ENCODE data around the gene YTHDC2. TPM values are rescaled to one million over a fixed set of nuclear protein-coding genes. Genes with fewer than 3 reads are reported as not detected.

YTHDC2 gene
- total RNA-seq, 1 experiment from 2014 or later: 24.6 TPM

DNA sequence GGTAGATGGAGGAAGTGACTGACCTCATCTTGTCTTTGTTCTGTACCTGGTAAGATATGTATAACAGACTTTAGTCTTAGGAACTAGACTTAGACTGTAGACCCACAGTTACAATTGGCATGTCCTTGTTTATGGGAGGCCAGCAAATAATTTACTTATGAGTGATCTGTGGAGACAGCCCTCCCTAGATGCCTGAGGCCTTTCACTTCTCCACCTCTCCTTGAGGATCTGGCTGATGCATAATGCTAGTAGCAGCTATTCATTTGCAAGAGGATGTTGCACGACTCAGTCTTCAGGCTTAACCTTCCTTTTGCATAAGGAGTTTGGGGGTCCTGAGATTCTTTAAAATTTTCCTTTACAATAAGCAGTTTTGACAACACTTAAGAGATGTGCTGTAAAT lies 100.7 kb downstream of the YTHDC2 start:
- POLR2A ChIA-PET: no interaction called here
- Mint-ChIP-seq H3K9me3 (ENCODE audit: unreplicated experiment) (no peaks in the 10 kb centered on the region), H3K36me3 (ENCODE audit: insufficient read depth, unreplicated experiment) (no peaks in the 10 kb centered on the region), H3K27ac (ENCODE audit: low read depth, unreplicated experiment) (no peak overlapping the region), H3K4me1 (ENCODE audit: insufficient read depth, unreplicated experiment) (peaks cover 5% of the 10 kb centered on the region), H3K27me3 (ENCODE audit: insufficient read depth, unreplicated experiment) (peaks cover 21% of the 10 kb centered on the region), H3K4me3 (ENCODE audit: unreplicated experiment) (no peak overlapping the region)
- BruUV-seq (replicated peaks): no TSS peak
- DNase-seq (ENCODE audit: unreplicated experiment): no peak
- CTCF ChIA-PET: interaction anchor here (0.6 to 2.9 kb wide), 9 partner anchors 8 to 1622 kb away, joined by 3 to 22 read pairs (median 4); no protein-coding TSS in a partner anchor
- intact Hi-C loops (cut with micrococcal nuclease): loop anchor here (5.0 kb wide), 1 partner anchor 693 kb away; no protein-coding TSS in a partner anchor
- TF ChIP-seq, protein P1, sequence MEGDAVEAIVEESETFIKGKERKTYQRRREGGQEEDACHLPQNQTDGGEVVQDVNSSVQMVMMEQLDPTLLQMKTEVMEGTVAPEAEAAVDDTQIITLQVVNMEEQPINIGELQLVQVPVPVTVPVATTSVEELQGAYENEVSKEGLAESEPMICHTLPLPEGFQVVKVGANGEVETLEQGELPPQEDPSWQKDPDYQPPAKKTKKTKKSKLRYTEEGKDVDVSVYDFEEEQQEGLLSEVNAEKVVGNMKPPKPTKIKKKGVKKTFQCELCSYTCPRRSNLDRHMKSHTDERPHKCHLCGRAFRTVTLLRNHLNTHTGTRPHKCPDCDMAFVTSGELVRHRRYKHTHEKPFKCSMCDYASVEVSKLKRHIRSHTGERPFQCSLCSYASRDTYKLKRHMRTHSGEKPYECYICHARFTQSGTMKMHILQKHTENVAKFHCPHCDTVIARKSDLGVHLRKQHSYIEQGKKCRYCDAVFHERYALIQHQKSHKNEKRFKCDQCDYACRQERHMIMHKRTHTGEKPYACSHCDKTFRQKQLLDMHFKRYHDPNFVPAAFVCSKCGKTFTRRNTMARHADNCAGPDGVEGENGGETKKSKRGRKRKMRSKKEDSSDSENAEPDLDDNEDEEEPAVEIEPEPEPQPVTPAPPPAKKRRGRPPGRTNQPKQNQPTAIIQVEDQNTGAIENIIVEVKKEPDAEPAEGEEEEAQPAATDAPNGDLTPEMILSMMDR (IDR thresholded peaks at IDR 0.05; ENCODE audit: unreplicated experiment): no peak

DNA sequence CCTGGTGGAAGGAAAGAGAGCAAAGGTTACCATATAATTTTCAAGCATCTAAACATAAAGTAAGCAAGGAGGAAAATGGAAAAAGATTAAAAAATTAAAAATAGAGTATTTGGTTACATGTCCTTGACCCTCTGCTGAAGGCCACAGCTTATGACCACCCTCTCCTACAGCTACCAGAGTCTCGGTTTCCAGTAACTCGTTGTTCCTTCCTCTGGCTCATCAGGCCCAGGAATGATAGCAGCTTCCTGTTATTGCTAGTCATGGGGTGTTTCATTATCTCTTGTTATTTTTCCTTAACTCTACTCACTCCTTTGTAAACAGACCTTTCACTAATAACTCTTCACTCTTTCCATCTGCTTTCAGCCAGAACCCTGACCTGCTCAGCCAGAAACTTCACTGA lies 102.2 kb downstream of the YTHDC2 start:
- H3K36me3 Mint-ChIP-seq (ENCODE audit: insufficient read depth, unreplicated experiment): no peaks in the 10 kb centered on the region
- intact Hi-C loops (cut with micrococcal nuclease): no loop called here
- ChIA-PET POLR2A (no interaction called here), CTCF (interaction anchor here (0.6 to 2.9 kb wide), 6 partner anchors 10 to 1482 kb away, joined by 3 to 22 read pairs (median 6); no protein-coding TSS in a partner anchor)
- peaks cover 5% of the 10 kb centered on the region for H3K4me1 Mint-ChIP-seq (ENCODE audit: insufficient read depth, unreplicated experiment)
- no peak overlapping the region for H3K27ac Mint-ChIP-seq (ENCODE audit: low read depth, unreplicated experiment)
- TF ChIP-seq, protein P1 (IDR thresholded peaks at IDR 0.05; ENCODE audit: unreplicated experiment): no peak
- no peaks in the 10 kb centered on the region for H3K9me3 Mint-ChIP-seq (ENCODE audit: unreplicated experiment)
- peaks cover 21% of the 10 kb centered on the region for H3K27me3 Mint-ChIP-seq (ENCODE audit: insufficient read depth, unreplicated experiment)
- no peak for DNase-seq (ENCODE audit: unreplicated experiment)
- no TSS peak for BruUV-seq (replicated peaks)
- no peak overlapping the region for H3K4me3 Mint-ChIP-seq (ENCODE audit: unreplicated experiment)

DNA sequence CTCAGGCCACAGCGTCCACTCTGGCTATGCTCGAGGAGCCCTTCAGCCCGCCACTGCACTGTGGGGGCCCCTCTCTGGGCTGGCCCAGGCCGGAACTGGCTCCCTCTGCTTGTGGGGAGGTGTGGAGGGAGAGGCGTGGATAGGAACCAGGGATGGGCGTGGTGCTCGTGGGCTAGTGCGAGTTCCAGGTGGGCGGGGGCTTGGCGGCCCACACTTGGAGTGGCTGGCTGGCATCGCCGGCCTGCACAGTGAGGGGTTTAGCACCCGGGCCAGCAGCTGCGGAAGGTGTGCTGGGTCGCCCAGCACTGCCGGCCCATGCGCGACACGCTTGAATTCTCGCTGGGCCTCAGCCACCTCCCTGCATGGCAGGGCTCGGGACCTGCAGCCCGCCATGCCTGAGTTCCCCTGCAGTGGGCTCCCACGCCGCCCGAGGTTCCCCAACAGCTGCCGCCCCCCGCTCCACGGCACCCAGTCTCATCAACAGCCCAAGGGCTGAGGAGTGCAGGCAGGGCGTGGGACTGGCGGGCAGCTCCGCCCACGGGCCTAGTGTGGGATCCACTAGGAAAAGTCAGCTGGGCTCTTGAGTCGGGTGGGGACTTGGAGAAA lies 103.8 kb downstream of the YTHDC2 start:
- Mint-ChIP-seq H3K9me3 (ENCODE audit: unreplicated experiment) (no peaks in the 10 kb centered on the region), H3K27me3 (ENCODE audit: insufficient read depth, unreplicated experiment) (peaks cover 20% of the 10 kb centered on the region), H3K36me3 (ENCODE audit: insufficient read depth, unreplicated experiment) (no peaks in the 10 kb centered on the region), H3K4me1 (ENCODE audit: insufficient read depth, unreplicated experiment) (peaks cover 5% of the 10 kb centered on the region), H3K4me3 (ENCODE audit: unreplicated experiment) (no peak overlapping the region), H3K27ac (ENCODE audit: low read depth, unreplicated experiment) (no peak overlapping the region)
- TF ChIP-seq, protein P1 (IDR thresholded peaks at IDR 0.05; ENCODE audit: unreplicated experiment): no peak
- POLR2A ChIA-PET: no interaction called here
- no peak for DNase-seq (ENCODE audit: unreplicated experiment)
- no TSS peak for BruUV-seq (replicated peaks)
- intact Hi-C loops (cut with micrococcal nuclease): no loop called here
- CTCF ChIA-PET: interaction anchor here (0.6 to 1.3 kb wide), 4 partner anchors 10 to 1172 kb away, joined by 3 to 9 read pairs (median 4); no protein-coding TSS in a partner anchor

DNA sequence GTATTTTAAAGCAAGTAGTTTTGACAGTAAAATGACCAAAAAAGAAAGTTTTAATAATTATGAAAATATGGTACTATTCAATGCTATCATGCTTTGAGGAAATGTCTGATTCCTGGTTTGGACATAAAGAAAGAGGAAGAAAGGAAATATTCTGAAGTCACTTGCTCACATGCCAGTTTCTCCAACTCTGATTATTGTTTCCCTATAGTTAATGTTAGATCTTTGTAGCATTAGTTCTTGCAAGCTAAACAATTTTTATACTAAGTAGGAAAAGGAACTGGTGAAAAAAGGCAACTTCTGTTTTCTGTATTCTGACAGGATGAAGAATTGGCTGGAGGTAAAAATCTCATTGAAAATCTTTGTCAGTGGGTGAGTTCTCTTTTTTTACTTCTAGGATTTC lies 119.5 kb downstream of the YTHDC2 start:
- DNase-seq (ENCODE audit: unreplicated experiment): no peak
- BruUV-seq (replicated peaks): no TSS peak
- Mint-ChIP-seq H3K27me3 (ENCODE audit: insufficient read depth, unreplicated experiment) (peaks cover 65% of the 10 kb centered on the region), H3K4me3 (ENCODE audit: unreplicated experiment) (no peak overlapping the region), H3K36me3 (ENCODE audit: insufficient read depth, unreplicated experiment) (no peaks in the 10 kb centered on the region), H3K27ac (ENCODE audit: low read depth, unreplicated experiment) (no peak overlapping the region), H3K9me3 (ENCODE audit: unreplicated experiment) (no peaks in the 10 kb centered on the region), H3K4me1 (ENCODE audit: insufficient read depth, unreplicated experiment) (no peaks in the 10 kb centered on the region)
- ChIA-PET POLR2A (no interaction called here), CTCF (interaction anchor here (0.6 to 1.0 kb wide), 2 partner anchors 817 to 928 kb away, joined by 3 to 8 read pairs; no protein-coding TSS in a partner anchor)
- intact Hi-C loops (cut with micrococcal nuclease): no loop called here
- TF ChIP-seq, protein P1 (IDR thresholded peaks at IDR 0.05; ENCODE audit: unreplicated experiment): no peak
